Activated CD8-positive, alpha-beta T cell treated with anti-CD3 and anti-CD28 coated beads for 36 hours (primary cell): Measurements from ENCODE around the gene SLC22A4. TPM values are rescaled to one million over a fixed set of nuclear protein-coding genes. Genes with fewer than 3 reads are reported as not detected.

ENCODE experiments used
- ATAC-seq: fragments of 200-7000 bp; cut with Tn5 transposase; one replicate; pipeline ENCODE4 v1.10.0; 2021; ENCODE audit warnings: mild to moderate bottlenecking, moderate library complexity
- CTCF ChIA-PET: fragments of 350-600 bp; sonication (Branson Sonifier 250); formaldehyde crosslinking; loops from one replicate; lab custom pipeline; 2021; ENCODE audit warnings: antibody characterized with exemption; lab: Charles Lee
- POLR2A ChIA-PET: fragments of 350-600 bp; sonication (Branson Sonifier 250); formaldehyde crosslinking; loops from one replicate; lab custom pipeline; 2021; ENCODE audit warnings: antibody characterized with exemption; lab: Charles Lee
- DNase-seq: peaks from one replicate; pipeline ENCODE4 v3.0.0-alpha.2; 2020
- H3K27ac Mint-ChIP-seq: one replicate; pipeline ENCODE4 v1.8.0; 2021; ENCODE audit warnings: mild to moderate bottlenecking, mixed read lengths
- H3K27me3 Mint-ChIP-seq: one replicate; pipeline ENCODE4 v1.8.0; 2021; ENCODE audit warnings: mixed read lengths
- H3K36me3 Mint-ChIP-seq: one replicate; pipeline ENCODE4 v1.8.0; 2021; ENCODE audit warnings: low read depth, mixed read lengths
- H3K4me1 Mint-ChIP-seq: one replicate; pipeline ENCODE4 v1.8.0; 2021; ENCODE audit warnings: low read depth, mixed read lengths
- H3K4me3 Mint-ChIP-seq: one replicate; pipeline ENCODE4 v1.8.0; 2021; ENCODE audit warnings: mild to moderate bottlenecking, moderate library complexity, mixed read lengths
- H3K9me3 Mint-ChIP-seq: one replicate; pipeline ENCODE4 v1.8.0; 2021; ENCODE audit warnings: mixed read lengths
- intact Hi-C: fragments of 100-400 bp; cut with micrococcal nuclease; formaldehyde crosslinking; loops from one replicate; pipeline ENCODE4 v1.10.0; 2022
- total RNA-seq, 2 experiments: library from RNA; stranded (reverse); gene quantifications; one replicate each; pipeline ENCODE4 v1.2.3, GENCODE V29; 2021
- TF ChIP-seq, protein P1 (sequence below): fragments of 200-600 bp; IDR thresholded peaks from one replicate; pipeline ENCODE4 v1.8.0; 2022; ENCODE audit warnings: antibody characterized with exemption, mild to moderate bottlenecking

The SLC22A4 gene
- total RNA-seq, 2 experiments from 2014 or later: 0.74 to 0.88 TPM

DNA sequence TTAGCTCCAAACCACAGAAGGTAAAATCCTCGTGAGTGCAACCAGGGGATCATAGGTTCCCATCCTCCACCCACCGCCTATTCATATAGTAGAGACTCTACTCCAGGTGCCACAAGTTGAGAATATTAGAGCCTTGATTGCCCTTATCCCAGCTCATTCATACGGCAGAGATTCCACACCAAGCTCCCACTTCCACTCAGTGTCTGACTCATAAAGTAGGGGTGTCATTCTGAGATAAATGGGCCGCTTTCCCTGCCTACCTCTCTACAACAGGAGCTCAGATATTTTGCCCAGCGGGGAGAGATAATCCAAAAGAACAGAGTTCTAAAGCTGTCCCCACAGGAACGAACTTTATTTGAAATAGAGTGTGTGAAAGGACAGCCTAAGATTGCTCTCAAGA lies 9.4 kb downstream of the SLC22A4 start:
- H3K9me3 Mint-ChIP-seq: peaks cover 6% of the 10 kb centered on the region
- TF ChIP-seq, protein P1, sequence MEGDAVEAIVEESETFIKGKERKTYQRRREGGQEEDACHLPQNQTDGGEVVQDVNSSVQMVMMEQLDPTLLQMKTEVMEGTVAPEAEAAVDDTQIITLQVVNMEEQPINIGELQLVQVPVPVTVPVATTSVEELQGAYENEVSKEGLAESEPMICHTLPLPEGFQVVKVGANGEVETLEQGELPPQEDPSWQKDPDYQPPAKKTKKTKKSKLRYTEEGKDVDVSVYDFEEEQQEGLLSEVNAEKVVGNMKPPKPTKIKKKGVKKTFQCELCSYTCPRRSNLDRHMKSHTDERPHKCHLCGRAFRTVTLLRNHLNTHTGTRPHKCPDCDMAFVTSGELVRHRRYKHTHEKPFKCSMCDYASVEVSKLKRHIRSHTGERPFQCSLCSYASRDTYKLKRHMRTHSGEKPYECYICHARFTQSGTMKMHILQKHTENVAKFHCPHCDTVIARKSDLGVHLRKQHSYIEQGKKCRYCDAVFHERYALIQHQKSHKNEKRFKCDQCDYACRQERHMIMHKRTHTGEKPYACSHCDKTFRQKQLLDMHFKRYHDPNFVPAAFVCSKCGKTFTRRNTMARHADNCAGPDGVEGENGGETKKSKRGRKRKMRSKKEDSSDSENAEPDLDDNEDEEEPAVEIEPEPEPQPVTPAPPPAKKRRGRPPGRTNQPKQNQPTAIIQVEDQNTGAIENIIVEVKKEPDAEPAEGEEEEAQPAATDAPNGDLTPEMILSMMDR: no peak

DNA sequence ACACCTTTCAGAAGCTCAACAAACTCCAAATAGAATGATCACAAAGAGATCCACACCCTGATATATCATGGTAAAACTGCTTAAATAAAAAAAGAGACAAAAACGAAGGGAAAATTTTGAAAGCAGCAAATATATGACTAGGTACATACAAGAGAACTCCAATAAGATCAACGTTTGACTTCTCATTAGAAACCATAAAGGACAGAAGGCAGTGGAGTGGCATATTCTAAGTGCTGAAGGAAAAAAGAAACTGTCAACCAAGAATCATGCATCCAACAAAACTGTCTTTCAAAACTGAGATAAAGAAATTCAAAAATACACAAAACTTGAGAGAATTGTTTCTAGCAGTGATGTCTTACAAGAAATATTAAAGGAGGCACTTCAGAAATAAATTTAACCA lies 11.2 kb downstream of the SLC22A4 start:
- ChIA-PET CTCF (interaction anchor here (1.7 kb wide), 1 partner anchor 195 kb away, joined by 4 read pairs; no protein-coding TSS in a partner anchor), POLR2A (no interaction called here)
- ATAC-seq (no peak), DNase-seq (no peak)
- intact Hi-C loops: no loop called here
- no peak overlapping the region for H3K4me3 Mint-ChIP-seq
- H3K4me1 Mint-ChIP-seq: no peaks in the 10 kb centered on the region
- TF ChIP-seq, protein P1: no peak
- no peaks in the 10 kb centered on the region for H3K27me3 Mint-ChIP-seq
- H3K36me3 Mint-ChIP-seq: peaks cover 16% of the 10 kb centered on the region
- no peak overlapping the region for H3K27ac Mint-ChIP-seq
- peaks cover 6% of the 10 kb centered on the region for H3K9me3 Mint-ChIP-seq

More for the DNA sequence above, 9.4 kb downstream of the SLC22A4 start:
- DNase-seq (no peak), ATAC-seq (no peak)
- Mint-ChIP-seq H3K36me3 (peaks cover 16% of the 10 kb centered on the region), H3K4me1 (no peaks in the 10 kb centered on the region), H3K4me3 (no peak overlapping the region), H3K27ac (no peak overlapping the region), H3K27me3 (no peaks in the 10 kb centered on the region)
- CTCF ChIA-PET: interaction anchor here (0.9 to 1.7 kb wide), 5 partner anchors 10 to 306 kb away, joined by 3 to 5 read pairs (median 3); partner anchors contain the start of gene SLC22A4
- intact Hi-C loops: no loop called here
- POLR2A ChIA-PET: interaction anchor here (1.0 to 2.3 kb wide), 2 partner anchors 10 to 11 kb away, joined by 3 to 8 read pairs; partner anchors contain the start of gene SLC22A4

DNA sequence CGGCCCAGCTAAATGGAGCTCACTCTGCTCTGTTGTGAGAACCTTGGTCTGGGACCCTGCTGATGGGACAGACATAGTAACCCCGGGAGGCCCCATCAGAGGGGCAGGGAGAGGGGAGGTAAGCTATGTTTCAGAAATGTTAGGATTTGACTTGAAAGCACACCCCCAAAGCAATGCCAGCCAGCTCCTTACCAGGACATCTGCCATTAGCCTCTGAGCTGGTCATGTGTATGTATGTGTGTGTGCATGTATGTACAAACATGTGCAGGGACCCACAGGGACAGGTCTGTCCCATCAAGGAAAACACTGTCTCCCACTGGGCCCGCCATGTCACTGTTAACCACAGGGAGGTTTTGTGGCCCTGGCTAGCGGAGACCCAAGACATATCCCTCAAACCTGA lies 14.5 kb downstream of the SLC22A4 start:
- Mint-ChIP-seq H3K9me3 (peaks cover 4% of the 10 kb centered on the region), H3K36me3 (peaks cover 10% of the 10 kb centered on the region), H3K4me3 (no peak overlapping the region), H3K27me3 (no peaks in the 10 kb centered on the region), H3K27ac (no peak overlapping the region), H3K4me1 (no peaks in the 10 kb centered on the region)
- intact Hi-C loops: no loop called here
- ChIA-PET CTCF (no interaction called here), POLR2A (interaction anchor here (1.1 kb wide), 1 partner anchor 67 kb away, joined by 3 read pairs; no protein-coding TSS in a partner anchor)
- no peak for DNase-seq
- no peak for ATAC-seq
- TF ChIP-seq, protein P1: no peak

DNA sequence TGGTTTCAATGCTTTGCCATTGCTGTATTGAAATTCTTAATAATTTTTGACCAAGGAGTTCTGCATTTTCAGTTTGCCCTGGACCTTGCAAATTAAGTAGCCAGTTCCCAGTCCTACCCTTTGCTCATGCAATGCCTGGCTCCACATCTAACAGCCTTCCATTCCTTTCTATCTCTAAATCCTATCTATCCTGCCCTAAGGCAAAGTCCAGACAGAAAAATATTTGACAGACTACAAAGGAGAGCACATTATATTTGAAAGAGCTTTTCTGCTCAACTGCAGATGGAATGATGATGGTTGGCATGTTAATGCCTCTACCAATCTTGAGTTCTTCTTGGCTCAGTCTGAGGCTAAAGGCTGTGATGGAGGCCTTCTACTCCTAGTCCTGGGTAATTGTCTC lies 15.5 kb downstream of the SLC22A4 start:
- intact Hi-C loops: no loop called here
- TF ChIP-seq, protein P1: no peak
- DNase-seq (no peak), ATAC-seq (no peak)
- Mint-ChIP-seq H3K4me1 (no peaks in the 10 kb centered on the region), H3K27me3 (no peaks in the 10 kb centered on the region), H3K4me3 (no peak overlapping the region), H3K9me3 (peaks cover 4% of the 10 kb centered on the region), H3K36me3 (peaks cover 6% of the 10 kb centered on the region), H3K27ac (no peak overlapping the region)
- ChIA-PET CTCF (interaction anchor here (0.8 to 1.1 kb wide), 2 partner anchors 38 to 72 kb away, joined by 4 read pairs; no protein-coding TSS in a partner anchor), POLR2A (interaction anchor here (1.1 kb wide), 1 partner anchor 66 kb away, joined by 3 read pairs; no protein-coding TSS in a partner anchor)

DNA sequence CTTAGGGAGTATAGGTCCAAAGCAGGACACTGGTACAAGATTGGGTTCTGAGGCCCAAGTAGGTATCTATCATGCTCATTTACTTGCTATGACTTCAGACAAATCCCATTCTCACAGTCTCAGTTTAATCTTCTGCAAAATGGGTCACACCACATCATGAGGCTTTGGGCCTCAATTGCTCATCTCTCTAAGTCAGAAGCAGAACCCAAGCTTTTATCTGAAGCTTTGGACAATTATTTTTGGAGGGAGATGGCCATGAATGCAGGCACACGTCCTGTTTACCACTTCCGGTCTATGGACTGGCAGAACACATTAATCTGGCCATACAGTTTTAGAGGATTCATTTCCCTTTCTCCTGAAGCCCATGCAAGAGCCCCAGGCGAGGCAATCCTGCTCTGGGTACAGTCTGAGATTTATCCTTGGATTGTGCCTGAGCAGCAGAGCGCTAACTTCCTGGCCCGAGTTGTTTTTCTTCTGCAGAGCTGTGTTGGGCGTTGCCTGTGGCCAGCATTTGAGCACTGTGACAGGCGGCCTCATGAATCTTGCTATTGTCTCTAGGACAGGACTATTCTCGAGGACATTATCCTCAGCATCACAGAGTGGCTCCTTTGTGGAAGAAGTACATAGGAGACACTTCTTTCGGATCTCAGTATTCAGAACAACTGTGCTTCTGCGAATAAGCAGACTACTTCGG lies 16.1 kb downstream of the SLC22A4 start:
- ChIA-PET POLR2A (interaction anchor here (0.5 to 1.3 kb wide), 2 partner anchors 16 to 651 kb away, joined by 3 read pairs; partner anchors contain the start of gene SLC22A4), CTCF (interaction anchor here (0.8 to 1.5 kb wide), 3 partner anchors 38 to 120 kb away, joined by 4 read pairs; no protein-coding TSS in a partner anchor)
- Mint-ChIP-seq H3K27me3 (no peaks in the 10 kb centered on the region), H3K9me3 (peaks cover 1% of the 10 kb centered on the region), H3K4me1 (no peaks in the 10 kb centered on the region), H3K27ac (no peak overlapping the region), H3K36me3 (peaks cover 3% of the 10 kb centered on the region), H3K4me3 (no peak overlapping the region)
- TF ChIP-seq, protein P1: no peak
- DNase-seq (no peak), ATAC-seq (no peak)
- intact Hi-C loops: no loop called here
